Heart right ventricle (tissue), 16 donors: ENCODE data around the gene HES4. TPM values are rescaled to one million over a fixed set of nuclear protein-coding genes. Genes with fewer than 3 reads are reported as not detected.

Experiments used
- ATAC-seq, 8 donors: fragments of 200-7000 bp; cut with Tn5 transposase; one replicate each; pipeline ENCODE4 v1.9.1; 2020; ENCODE audit warnings: mild to moderate bottlenecking in 8 of 8, moderate library complexity in 8 of 8, moderate number of reproducible peaks in 1 of 8
- DNase-seq, 2 donors: peaks; one replicate each; pipeline ENCODE4 v3.0.0-alpha.2; 2020
- H3K27ac ChIP-seq, 10 donors: fragments of 200-600 bp; sonication (generic) in 2 of 10; one replicate each; pipeline versions ENCODE4 v1.5.0 to v1.8.0; 2020 to 2022; ENCODE audit warnings: mild to moderate bottlenecking in 3 of 10
- H3K27me3 ChIP-seq, 7 donors: fragments of 200-600 bp; one replicate each; pipeline ENCODE4 v1.8.0; 2021 to 2022; ENCODE audit warnings: mild to moderate bottlenecking in 2 of 7
- H3K36me3 ChIP-seq, 9 donors: fragments of 200-600 bp; sonication (generic) in 1 of 9; one replicate each; pipeline versions ENCODE4 v1.5.0 to v1.8.0; 2020 to 2022; ENCODE audit warnings: mild to moderate bottlenecking in 2 of 9
- H3K4me1 ChIP-seq, 9 donors: fragments of 200-600 bp; sonication (generic) in 1 of 9; one replicate each; pipeline versions ENCODE4 v1.5.0 to v1.8.0; 2020 to 2022; ENCODE audit warnings: mild to moderate bottlenecking in 4 of 9
- H3K4me3 ChIP-seq, 10 donors: fragments of 200-600 bp; sonication (generic) in 2 of 10; one replicate each; pipeline versions ENCODE4 v1.5.0 to v1.8.0; 2020 to 2022; ENCODE audit warnings: mild to moderate bottlenecking in 7 of 10, moderate library complexity in 2 of 10
- H3K9me3 ChIP-seq, 11 donors: fragments of 200-600 bp in 10 of 11; sonication (generic) in 2 of 11; one replicate each; pipeline versions ENCODE4 v1.5.0 to v1.8.0; 2013 to 2022; ENCODE audit warnings: mild to moderate bottlenecking in 2 of 11, control low read depth in 1 of 11, moderate library complexity in 1 of 11
- CTCF ChIP-seq, 9 donors: fragments of 200-600 bp; sonication (generic) in 2 of 9; IDR thresholded peaks; one replicate each; pipeline versions ENCODE4 v1.5.0 to v1.8.0; 2021 to 2022; ENCODE audit warnings: antibody characterized with exemption in 9 of 9, mild to moderate bottlenecking in 5 of 9, moderate library complexity in 1 of 9
- WGBS, 2 donors: extraction: QIAGEN DNeasy Blood & Tissue Kit; methylation state at CpG; one replicate each; pipeline ENCODE4 v1.1.7; 2013; ENCODE audit warnings: inconsistent platforms in 1 of 2; 5-methylcytosine and 5-hydroxymethylcytosine counted together
- intact Hi-C, 10 donors: fragments of 100-400 bp; cut with DNase I; formaldehyde crosslinking; loops; one replicate each; pipeline versions ENCODE4 v1.11.1 to v1.14.2; 2022
- polyA plus RNA-seq, 2 donors: library from polyadenylated mRNA; stranded (reverse); fragments of 200-250 nt; gene quantifications; one replicate each; pipeline ENCODE4 v1.2.3, GENCODE V29; 2013
- total RNA-seq, 10 donors: library from RNA; stranded (reverse); fragmentation: NEBNext Ultra II Directional in 3 of 10; extraction: Animal tissue kit (Norgen Biotek cat#: 25700) in 3 of 10; gene quantifications; one replicate each; pipeline versions ENCODE4 v1.2.1 to v1.2.4, GENCODE V29; 2021 to 2023
- donor health status: Arrhythmogenic right ventricular cardiomyopathy.
- donor health status: ischemic (EF 13 %, LVEDD 7.1; RV severe dilation, severe dysfunction).
- donor health status: healthy with polysubstance abuse.
- donor health status: DM: no; HTN: yes; CAD: no.
- donor health status: DM: no; HTN: no; CAD: no.
- donor health status: ischemic (EF 25% LVEDD 6.9; RV normal size, moderate dysfunction).
- donor health status: ischemic (EF 25% LVEDD 5.7; RV mildly dilated, moderate dysfunction).
- donor health status: healthy.
- donor health status: DM: yes; HTN: yes; CAD: no.
- donor health status: Ischemic cardiomyopathy.
- donor health status: ischemic (EF 35%, LVEDD 5.7; RV mildly dilated, moderate dysfunction).
- donor health status: nonischemic (EF 11% LVEDD 7.7; RV severe dilation, severe dysfunction).
- donor health status: DM: yes; HTN: yes; CAD: no.
- donor health status: PGD.
- donor health status: ischemic (EF 29% LVEDD 5.4; RV normal size, mild dysfunction).
- donor health status: nonischemic (EF 23%, LVEDD 6.1; RV moderate dilation, normal function).

HES4 gene
- total and polyA plus RNA-seq, 12 donors, result 28.5 to 78.1 (median 45.1) TPM

DNA sequence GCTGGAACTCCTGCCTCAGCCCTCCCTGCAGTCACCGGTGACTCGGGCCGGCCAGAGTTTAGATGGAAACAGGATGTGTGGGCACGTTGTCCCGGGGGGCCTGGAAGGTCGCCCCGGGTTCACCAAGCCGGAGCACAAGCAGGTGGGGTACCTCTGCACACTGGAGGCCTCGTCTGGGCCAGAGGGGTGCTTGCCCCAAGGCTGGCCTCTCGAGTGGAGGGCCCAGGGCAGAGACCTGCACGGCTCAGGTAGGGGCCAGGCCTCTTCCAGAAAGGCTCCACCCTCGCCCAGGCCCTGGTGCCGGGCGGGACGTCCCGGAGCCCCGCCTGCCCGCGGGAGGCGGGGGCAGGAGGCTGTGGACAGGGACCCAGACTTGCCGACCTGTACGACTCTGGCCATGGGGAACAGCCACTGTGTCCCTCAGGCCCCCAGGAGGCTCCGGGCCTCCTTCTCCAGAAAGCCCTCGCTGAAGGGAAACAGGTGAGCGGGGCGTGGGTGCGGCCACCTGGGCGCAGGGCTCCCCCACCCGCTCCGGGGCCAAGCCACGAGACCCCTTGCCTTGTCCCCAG, 33.7 kb downstream of the HES4 start, which contains the start of gene PLEKHN1:
PLEKHN1 (plus strand) TSS at position 348 of the 569 bp plus-strand sequence; CDS start at position 398, 50 bp downstream.
- Histone ChIP-seq H3K4me1 (peaks cover 3 to 21% (median 15%) of the 10 kb centered on the region in 9 donors), H3K36me3 (peaks cover 0 to 12% (median 0%) of the 10 kb centered on the region in 9 donors), H3K4me3 (peak within 1 kb of the TSS; percentile 39 to 76 (median 60)), H3K27me3 (peaks cover 9 to 39% (median 25%) of the 10 kb centered on the region in 7 donors), H3K27ac (peak within 1 kb of the TSS in 6 of 10 donors; percentile 5 to 71 (median 30)), H3K9me3 (no peaks in the 10 kb centered on the region)
- no peak for DNase-seq
- peak in 4 of 8 donors; percentile 1 to 29 (median 10) for ATAC-seq
- intact Hi-C loops, result no loop called here
- WGBS, 2 donors, result 12 to 14% methylated on average over 29 to 31 of the region's 31 CpGs
- no peak for TF ChIP-seq CTCF (IDR thresholded peaks at IDR 0.05)

DNA sequence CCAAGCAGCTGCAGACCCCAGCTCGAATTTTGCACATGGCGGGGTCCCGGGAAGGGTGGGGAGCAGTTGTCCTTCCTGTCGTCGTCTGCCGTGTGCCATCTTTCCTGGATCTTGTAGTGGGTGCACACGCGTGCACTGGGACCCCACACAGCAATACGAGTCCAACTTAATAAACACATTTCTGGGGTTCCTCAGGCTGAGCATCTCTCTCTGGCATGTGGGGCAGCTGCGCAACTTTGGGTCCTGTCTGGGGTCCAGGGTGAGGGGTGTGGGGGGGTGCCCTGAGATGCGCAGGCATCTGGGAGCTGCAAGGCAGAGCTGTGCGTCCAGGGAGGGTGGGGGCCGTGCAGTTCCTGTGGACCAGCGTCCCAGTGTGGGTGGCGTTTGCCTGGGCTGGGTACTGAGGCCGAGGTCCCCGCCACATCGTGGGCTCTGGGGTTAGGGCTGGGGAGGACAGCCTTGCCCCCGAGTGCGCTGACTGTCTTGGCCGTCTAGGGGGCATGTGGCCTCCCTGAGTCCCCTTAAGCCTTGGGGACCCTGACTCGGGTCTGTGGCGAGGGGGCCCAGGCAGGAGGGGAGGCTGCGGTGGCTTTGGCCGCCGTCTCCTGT, 34.3 kb downstream of the HES4 start:
- H3K4me3 ChIP-seq, result peak overlapping the region in 2 of 10 donors; percentile 56 to 57
- H3K9me3 ChIP-seq, result no peaks in the 10 kb centered on the region
- no peak for TF ChIP-seq CTCF (IDR thresholded peaks at IDR 0.05)
- no peak overlapping the region for H3K27ac ChIP-seq
- H3K27me3 ChIP-seq, result peaks cover 3 to 33% (median 20%) of the 10 kb centered on the region in 7 donors
- no peak for DNase-seq
- peaks cover 3 to 22% (median 15%) of the 10 kb centered on the region in 9 donors for H3K4me1 ChIP-seq
- ATAC-seq, result no peak
- H3K36me3 ChIP-seq, result peaks cover 0 to 12% (median 0%) of the 10 kb centered on the region in 9 donors
- intact Hi-C loops, result no loop called here
- WGBS, 2 donors, result 85% methylated on average over 26 of the region's 26 CpGs

GRCh38 chr1:964691-965525, 35.0 kb downstream of the HES4 start:
- no peak for DNase-seq
- H3K9me3 ChIP-seq, result no peaks in the 10 kb centered on the region
- peaks cover 3 to 23% (median 16%) of the 10 kb centered on the region in 9 donors for H3K4me1 ChIP-seq
- intact Hi-C loops, result loop anchor here in 1 of 10 donors (5.0 kb wide), 1 partner anchor 58 kb away; no protein-coding TSS in a partner anchor
- H3K27ac ChIP-seq, result no peak overlapping the region
- peaks cover 0 to 26% (median 13%) of the 10 kb centered on the region in 7 donors for H3K27me3 ChIP-seq
- TF ChIP-seq CTCF (IDR thresholded peaks at IDR 0.05), result no peak
- no peak overlapping the region for H3K4me3 ChIP-seq
- WGBS, 2 donors, result 91 to 96% methylated on average over 35 to 39 of the region's 51 CpGs
- H3K36me3 ChIP-seq, result peaks cover 0 to 12% (median 0%) of the 10 kb centered on the region in 9 donors
- ATAC-seq, result no peak
